Cardiac septum (tissue), 1 donor: ENCODE data around the gene MPHOSPH9. TPM values are rescaled to one million over a fixed set of nuclear protein-coding genes. Genes with fewer than 3 reads are reported as not detected.

Experiments used
- DNase-seq: peaks from one replicate; pipeline ENCODE4 v3.0.0-alpha.2; 2020; ENCODE audit warnings: low spot score
- intact Hi-C: fragments of 100-400 bp; cut with DNase I; formaldehyde crosslinking; loops from one replicate; pipeline ENCODE4 v1.14.0; 2022
- total RNA-seq: library from RNA; stranded (reverse); fragmentation: NEBNext Ultra II Directional; extraction: Animal tissue kit (Norgen Biotek cat#: 25700); gene quantifications from one replicate; pipeline ENCODE4 v1.2.1, GENCODE V29; 2021
- donor health status: DM: no; HTN: no; CAD: no.

MPHOSPH9 gene
- total RNA-seq, 1 donor from 2014 or later: 22.0 TPM

GRCh38 chr12:123153906-123154305 is 79.0 kb downstream of the MPHOSPH9 start:
- intact Hi-C loops: loop anchor here (5.0 kb wide), 2 partner anchors 78 to 172 kb away; partner anchors contain the start of genes ARL6IP4, MPHOSPH9 and MTRFR
- DNase-seq: no peak

- intact Hi-C loops: loop anchor here (5.0 kb wide), 2 partner anchors 79 to 171 kb away; partner anchors contain the start of genes ARL6IP4, MPHOSPH9 and MTRFR
- no peak for DNase-seq
These were observed 80.1 kb downstream of the MPHOSPH9 start for GRCh38 chr12:123152833-123153232.

DNA sequence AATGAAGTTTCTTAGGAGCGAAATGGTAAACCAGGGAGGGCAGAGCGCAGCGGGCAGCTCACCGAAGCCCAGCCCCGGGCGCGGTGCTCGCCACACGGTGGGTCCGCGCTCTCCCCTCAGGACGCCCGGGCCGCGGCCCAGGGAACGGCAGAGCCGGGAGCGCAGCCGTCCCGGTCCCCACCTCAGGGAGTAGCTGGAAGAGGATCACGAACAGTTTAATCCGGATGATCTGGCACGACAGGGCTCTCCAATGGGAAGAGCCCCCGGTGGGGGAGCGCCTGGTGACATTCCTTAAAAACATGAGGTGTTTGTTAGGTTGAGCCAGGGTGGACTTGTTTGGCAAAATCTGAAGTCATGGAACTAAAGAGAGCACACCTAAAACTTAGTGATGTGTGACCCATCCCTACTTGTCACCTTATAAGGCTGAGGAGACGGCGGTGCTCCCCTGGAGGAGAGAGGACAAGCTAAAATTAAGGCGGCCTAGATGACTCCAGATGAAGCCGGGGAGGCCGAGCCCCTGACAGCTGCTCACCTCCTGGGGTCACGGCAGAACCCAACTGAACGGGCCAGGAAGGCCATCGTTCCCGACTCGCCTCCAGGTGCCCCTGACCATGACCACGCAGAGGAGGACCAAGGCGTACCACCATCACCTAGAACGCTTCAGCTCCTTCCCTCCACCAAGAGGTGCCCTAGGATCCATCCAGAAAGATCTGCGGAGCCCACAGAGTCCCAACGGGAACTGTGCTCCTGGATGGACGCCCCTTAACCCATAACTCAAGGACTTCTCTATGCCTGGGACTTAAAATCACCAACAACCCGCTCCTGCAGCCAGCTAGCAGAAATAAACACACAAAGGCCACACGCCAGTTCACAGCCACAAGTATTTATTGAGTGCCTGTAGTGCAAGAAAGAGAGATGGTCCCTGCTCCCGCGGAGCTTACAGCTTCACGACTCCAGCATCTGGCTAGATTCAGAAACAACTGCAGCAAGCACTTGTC is 81.2 kb downstream of the MPHOSPH9 start:
- intact Hi-C loops: loop anchor here (2.0 to 5.0 kb wide), 4 partner anchors 75 to 169 kb away; partner anchors contain the start of genes ARL6IP4, MPHOSPH9 and MTRFR
- no peak for DNase-seq

DNA sequence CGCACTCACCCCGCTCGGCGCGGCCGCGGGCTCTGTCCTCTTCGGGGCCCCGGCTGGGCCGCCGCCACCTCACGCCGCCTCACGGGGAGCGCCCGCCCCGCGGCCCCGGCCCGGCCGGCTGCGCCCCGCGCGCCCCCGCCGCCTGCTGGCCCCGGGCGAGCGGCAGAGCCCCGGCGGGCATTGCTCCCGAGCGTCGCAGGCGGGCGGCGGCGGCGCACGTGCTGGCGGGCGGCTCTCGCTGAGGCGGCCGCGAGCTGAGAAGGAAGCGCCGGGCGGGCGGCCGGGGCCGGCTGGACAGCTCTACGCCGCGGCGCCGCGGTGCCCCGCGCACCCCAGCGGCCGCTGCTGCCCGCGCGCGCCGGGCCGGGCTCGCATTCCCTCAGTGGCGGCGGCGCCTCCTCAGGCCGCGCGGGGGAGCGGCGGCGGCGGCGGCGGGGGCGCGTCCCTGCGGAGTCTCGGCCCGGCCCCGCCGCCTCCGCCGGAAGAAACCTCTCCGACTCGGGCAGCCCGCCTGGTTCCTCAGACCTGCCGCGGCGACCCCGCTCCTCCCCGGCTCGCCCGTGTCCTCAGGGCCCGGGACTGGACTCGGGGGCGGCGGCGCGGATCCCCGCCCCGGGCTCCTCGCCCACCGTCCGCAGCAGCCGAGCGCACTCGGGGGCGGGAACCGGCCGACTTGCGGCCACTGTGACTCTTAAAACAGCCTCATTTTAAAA is 82.0 kb downstream of the MPHOSPH9 start, which contains the start of gene PITPNM2:
Gene PITPNM2, minus strand, starts transcription at position 347 of the 713 bp plus-strand sequence. CDS start 116,500 bp downstream, outside the sequence.
- no peak for DNase-seq
- intact Hi-C loops: loop anchor here (2.0 to 5.0 kb wide), 4 partner anchors 74 to 169 kb away; partner anchors contain the start of genes ARL6IP4, MPHOSPH9 and MTRFR

- intact Hi-C loops: loop anchor here (2.0 to 5.0 kb wide), 4 partner anchors 74 to 168 kb away; partner anchors contain the start of genes ARL6IP4, MPHOSPH9 and MTRFR
- no peak for DNase-seq
These were observed 82.6 kb downstream of the MPHOSPH9 start for GRCh38 chr12:123150275-123150743.

DNA sequence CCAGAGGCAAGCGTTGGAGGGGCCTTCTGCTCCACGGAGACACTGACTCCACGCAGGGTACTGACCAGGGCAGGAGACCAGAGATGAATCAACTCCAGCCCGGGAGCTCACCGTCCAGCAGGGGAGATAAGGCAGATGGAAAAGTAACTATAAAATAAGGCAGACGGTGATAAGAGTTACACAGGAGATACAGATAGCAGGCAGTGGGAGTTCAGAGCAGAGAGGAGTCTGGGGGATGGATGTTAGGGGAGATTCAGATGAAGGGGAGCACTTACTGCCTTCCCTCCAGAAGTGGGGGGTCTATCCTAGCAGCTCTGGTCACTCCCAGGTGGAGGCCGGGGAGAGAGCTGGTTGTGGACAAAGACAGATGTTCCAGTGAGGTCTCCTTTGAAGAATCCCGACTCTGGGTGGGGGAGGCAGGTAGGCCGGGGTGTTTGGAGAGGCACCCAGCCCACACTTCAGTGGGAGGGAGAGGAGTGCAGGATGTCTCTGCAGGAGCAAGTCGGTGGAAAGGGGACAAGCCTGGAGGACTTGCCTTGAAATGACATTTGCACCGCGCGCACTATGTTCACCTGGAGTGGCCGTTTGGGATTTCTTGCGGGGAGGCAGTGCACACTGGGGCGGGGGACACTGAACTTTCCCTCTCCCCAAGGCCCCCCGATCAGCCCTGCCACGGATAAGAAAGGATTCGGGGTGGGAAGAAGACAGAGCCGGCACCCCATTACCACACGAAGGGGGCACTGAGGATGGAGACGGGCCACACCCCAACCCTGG is 83.3 kb downstream of the MPHOSPH9 start:
- intact Hi-C loops: loop anchor here (2.0 to 5.0 kb wide), 4 partner anchors 73 to 167 kb away; partner anchors contain the start of genes ARL6IP4, MPHOSPH9 and MTRFR
- no peak for DNase-seq

- DNase-seq: no peak
- intact Hi-C loops: no loop called here
These were observed 83.9 kb downstream of the MPHOSPH9 start for GRCh38 chr12:123149088-123149487.

DNA sequence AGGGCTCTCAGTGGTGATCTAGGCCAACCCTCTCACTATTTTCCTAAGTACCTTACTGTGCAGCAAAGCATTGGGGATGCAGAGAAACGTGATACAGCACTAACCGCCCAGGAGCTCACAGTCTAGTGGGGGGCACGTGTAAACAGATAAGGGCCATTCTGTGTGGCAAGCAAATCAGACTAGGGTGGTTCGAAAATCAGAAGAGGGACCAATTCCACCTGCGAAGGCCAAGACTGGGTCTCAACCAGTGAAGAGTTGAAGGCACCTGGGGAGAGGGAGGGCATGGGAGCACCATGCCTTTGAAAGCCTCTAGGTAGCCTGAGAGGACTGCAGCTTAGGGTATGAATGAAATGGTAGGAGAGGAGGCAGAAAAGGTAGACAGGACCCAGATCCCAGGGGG is 84.3 kb downstream of the MPHOSPH9 start:
- intact Hi-C loops: no loop called here
- no peak for DNase-seq

- DNase-seq: no peak
- intact Hi-C loops: no loop called here
These were observed 84.7 kb downstream of the MPHOSPH9 start for GRCh38 chr12:123148223-123148622.

DNA sequence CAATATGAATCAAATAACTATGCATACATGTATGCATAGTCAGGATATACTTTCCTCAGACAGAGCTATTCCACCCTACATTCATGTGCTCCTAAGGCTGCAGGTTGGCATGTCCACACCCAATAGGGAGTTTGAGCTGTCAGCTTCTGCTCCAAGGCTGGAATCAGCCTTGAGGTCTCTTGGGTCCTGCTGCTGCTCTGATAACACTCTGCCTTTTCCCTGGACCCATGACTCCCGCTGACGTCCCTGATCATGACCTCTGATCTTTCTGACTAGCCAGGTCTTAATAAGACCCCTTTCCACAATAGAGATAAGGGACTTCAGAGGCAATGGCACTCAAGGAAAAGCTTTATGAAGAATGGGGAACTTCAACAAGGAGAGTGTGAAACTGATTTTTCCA is 87.7 kb downstream of the MPHOSPH9 start:
- intact Hi-C loops: no loop called here
- no peak for DNase-seq

GRCh38 chr12:123143736-123144461 is 89.0 kb downstream of the MPHOSPH9 start:
- no peak for DNase-seq
- intact Hi-C loops: loop anchor here (5.0 kb wide), 1 partner anchor 37 kb away; no protein-coding TSS in a partner anchor

- intact Hi-C loops: loop anchor here (5.0 kb wide), 1 partner anchor 36 kb away; no protein-coding TSS in a partner anchor
- no peak for DNase-seq
These were observed 89.8 kb downstream of the MPHOSPH9 start for GRCh38 chr12:123142921-123143735.

GRCh38 chr12:123142518-123142840 is 90.5 kb downstream of the MPHOSPH9 start:
- DNase-seq: no peak
- intact Hi-C loops: loop anchor here (5.0 kb wide), 1 partner anchor 35 kb away; no protein-coding TSS in a partner anchor

DNA sequence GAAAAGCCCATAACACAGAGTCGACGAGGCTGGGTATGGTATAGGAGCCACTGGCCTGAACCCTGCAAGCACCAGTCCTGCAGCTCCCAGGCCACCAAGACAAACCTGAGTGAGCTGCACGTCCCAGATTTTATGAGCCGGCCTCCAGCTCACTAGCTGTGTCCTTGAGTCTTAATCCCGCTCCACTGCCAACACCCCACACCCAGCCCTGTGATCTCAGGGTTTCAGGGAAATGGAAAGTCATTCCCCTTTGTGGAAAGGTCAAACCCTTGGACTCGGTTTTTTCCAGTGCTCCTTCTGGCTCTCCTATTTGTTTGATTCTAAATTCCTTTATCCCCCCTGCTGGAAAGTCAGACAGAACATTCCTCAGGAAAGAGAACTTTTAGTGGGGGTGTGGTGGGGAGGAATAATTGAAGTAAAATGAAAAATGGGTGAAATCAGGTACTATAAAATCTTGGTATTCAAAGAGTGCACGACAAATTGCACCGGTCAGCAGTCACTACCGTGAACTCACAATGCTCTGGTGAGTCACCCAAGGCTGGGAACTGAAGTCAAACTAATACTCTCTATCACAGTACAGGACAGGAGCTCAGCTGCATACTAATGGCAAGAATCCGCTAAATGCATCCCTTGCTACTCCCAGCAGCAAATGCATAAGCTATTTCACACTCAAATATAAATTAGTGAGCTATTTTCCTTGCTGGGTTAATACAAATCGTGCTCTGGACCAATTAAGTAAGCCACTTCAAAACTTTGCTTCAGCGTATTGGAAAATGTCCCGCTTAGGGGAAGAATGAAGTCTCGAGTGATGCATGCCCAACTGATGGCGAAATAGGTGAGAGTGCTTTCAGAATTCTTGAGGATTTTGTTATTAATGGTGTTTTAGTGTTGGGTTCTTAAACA is 91.1 kb downstream of the MPHOSPH9 start:
- no peak for DNase-seq
- intact Hi-C loops: loop anchor here (5.0 kb wide), 1 partner anchor 35 kb away; no protein-coding TSS in a partner anchor

DNA sequence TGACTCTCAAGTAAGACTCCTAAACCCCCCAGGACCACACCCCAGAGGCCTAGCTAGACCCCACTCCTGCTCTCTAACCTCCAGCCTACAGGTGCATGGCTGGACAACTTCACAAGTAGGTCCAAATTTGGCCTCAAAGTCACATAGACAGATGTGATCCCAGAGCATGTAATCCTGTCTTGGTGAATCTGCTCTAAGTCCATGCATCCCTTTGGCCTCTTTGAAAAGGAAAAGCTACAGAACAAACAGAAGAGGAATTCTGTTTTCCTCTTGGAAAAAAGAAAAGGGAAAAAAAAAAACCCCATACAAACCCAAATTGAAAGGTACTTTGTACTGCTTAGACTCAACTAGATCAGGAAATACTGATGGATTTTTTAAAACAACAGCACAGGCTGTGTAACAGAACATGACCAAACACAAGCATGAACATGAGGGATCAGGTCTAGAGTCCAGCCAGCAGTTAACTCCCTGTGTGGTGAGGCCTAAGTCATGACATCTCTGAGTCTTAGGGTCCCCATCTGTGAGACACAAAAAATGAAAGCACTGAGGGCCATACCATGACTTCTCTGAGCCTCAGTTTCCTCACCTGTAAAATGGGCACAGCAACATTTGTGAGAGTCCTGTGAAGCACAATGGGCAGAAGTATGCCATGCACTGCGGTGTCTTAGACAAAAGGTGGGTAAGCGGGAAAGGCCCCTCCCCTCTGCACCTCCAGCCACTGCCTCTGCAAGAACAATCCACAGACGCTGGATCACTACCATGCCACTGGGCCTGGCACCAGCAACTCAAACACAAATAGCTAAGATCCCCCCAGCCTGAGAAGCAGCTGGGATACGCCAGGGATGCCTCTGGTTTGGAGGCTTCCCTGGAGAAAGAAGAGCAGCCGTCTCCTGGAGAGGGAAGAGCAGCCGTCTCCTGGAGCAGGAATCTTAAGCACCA is 92.0 kb downstream of the MPHOSPH9 start:
- no peak for DNase-seq
- intact Hi-C loops: loop anchor here (5.0 kb wide), 1 partner anchor 34 kb away; no protein-coding TSS in a partner anchor
